H1 (cell line): ENCODE data around the gene PEPD. TPM values are rescaled to one million over a fixed set of nuclear protein-coding genes. Genes with fewer than 3 reads are reported as not detected.

Experiments used
- NRF1 ChIP-seq: IDR thresholded peaks from 2 replicates; pipeline ENCODE4 v1.6.1; 2011; ENCODE audit warnings: mild to moderate bottlenecking, low read depth, low read length, improper control_type of control experiment
- TCF12 ChIP-seq: IDR thresholded peaks from 2 replicates; pipeline ENCODE4 v1.6.1; 2011; ENCODE audit warnings: low read depth, mild to moderate bottlenecking, low read length
- YY1 ChIP-seq: IDR thresholded peaks from 2 replicates; pipeline ENCODE4 v1.6.1; 2011; ENCODE audit warnings: low read depth, mild to moderate bottlenecking, low read length
- polyA plus RNA-seq, 7 experiments: library from polyadenylated mRNA; depleted of rRNA in 3 of 7; stranded (reverse) in 5 of 7; unstranded in 2 of 7; fragments of >200 nt in 5 of 7; fragments of 200-250 nt in 2 of 7; gene quantifications; 1 replicate in 5 of 7; 2 replicates in 1 of 7; 4 replicates in 1 of 7; pipeline versions ENCODE4 v1.2.1 to v1.2.3, GENCODE V29; 2011 to 2013; ENCODE audit warnings: missing spikeins in 2 of 7, mixed read lengths in 2 of 7
- total RNA-seq: library from RNA; stranded (reverse); fragmentation: NEBNext Ultra II Directional; extraction: Animal tissue kit (Norgen Biotek cat#: 25700); gene quantifications from 2 replicates; pipeline ENCODE4 v1.2.1, GENCODE V29; 2021
- TF ChIP-seq, protein P1 (sequence below): fragments of 300-600 bp; sonication (generic); IDR thresholded peaks from 2 replicates; pipeline ENCODE4 v1.7.1; 2012; ENCODE audit warnings: low read length, moderate library complexity, mild to moderate bottlenecking, inconsistent platforms; ENCODE audit not compliant: insufficient replicate concordance
- TF ChIP-seq, protein P2 (sequence below): IDR thresholded peaks from 2 replicates; pipeline ENCODE4 v1.6.1; 2011; ENCODE audit warnings: low read length, improper control_type of control experiment

The PEPD gene
- total and polyA plus RNA-seq, 2 of the 8 experiments (the other 6 are each of a cell fraction or from before 2014, with no cell fraction given): 84.1 to 178 TPM

DNA sequence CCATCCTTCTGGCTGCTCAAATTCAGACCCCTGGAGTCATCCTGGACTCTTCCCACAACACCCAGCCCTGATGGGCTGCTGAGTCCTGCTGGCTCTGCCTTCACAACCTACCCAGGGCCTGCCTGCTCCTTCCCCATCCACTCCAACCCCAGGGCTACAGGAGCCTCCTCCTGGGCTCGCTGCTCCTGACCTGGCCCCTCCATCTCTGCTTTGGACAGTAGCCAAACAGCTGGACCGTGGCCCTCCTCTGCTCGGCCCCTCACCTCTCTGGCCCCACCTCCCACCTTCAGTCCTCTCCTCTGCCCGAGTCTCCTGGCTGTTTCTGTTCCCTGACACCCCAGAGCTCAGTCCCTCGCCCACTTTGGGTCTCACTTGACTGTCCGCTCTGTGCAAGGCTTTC is 81.3 kb downstream of the PEPD start (continued):
- no peak for TF ChIP-seq TCF12
- TF ChIP-seq YY1: no peak
- no peak for TF ChIP-seq NRF1
- TF ChIP-seq, protein P1, sequence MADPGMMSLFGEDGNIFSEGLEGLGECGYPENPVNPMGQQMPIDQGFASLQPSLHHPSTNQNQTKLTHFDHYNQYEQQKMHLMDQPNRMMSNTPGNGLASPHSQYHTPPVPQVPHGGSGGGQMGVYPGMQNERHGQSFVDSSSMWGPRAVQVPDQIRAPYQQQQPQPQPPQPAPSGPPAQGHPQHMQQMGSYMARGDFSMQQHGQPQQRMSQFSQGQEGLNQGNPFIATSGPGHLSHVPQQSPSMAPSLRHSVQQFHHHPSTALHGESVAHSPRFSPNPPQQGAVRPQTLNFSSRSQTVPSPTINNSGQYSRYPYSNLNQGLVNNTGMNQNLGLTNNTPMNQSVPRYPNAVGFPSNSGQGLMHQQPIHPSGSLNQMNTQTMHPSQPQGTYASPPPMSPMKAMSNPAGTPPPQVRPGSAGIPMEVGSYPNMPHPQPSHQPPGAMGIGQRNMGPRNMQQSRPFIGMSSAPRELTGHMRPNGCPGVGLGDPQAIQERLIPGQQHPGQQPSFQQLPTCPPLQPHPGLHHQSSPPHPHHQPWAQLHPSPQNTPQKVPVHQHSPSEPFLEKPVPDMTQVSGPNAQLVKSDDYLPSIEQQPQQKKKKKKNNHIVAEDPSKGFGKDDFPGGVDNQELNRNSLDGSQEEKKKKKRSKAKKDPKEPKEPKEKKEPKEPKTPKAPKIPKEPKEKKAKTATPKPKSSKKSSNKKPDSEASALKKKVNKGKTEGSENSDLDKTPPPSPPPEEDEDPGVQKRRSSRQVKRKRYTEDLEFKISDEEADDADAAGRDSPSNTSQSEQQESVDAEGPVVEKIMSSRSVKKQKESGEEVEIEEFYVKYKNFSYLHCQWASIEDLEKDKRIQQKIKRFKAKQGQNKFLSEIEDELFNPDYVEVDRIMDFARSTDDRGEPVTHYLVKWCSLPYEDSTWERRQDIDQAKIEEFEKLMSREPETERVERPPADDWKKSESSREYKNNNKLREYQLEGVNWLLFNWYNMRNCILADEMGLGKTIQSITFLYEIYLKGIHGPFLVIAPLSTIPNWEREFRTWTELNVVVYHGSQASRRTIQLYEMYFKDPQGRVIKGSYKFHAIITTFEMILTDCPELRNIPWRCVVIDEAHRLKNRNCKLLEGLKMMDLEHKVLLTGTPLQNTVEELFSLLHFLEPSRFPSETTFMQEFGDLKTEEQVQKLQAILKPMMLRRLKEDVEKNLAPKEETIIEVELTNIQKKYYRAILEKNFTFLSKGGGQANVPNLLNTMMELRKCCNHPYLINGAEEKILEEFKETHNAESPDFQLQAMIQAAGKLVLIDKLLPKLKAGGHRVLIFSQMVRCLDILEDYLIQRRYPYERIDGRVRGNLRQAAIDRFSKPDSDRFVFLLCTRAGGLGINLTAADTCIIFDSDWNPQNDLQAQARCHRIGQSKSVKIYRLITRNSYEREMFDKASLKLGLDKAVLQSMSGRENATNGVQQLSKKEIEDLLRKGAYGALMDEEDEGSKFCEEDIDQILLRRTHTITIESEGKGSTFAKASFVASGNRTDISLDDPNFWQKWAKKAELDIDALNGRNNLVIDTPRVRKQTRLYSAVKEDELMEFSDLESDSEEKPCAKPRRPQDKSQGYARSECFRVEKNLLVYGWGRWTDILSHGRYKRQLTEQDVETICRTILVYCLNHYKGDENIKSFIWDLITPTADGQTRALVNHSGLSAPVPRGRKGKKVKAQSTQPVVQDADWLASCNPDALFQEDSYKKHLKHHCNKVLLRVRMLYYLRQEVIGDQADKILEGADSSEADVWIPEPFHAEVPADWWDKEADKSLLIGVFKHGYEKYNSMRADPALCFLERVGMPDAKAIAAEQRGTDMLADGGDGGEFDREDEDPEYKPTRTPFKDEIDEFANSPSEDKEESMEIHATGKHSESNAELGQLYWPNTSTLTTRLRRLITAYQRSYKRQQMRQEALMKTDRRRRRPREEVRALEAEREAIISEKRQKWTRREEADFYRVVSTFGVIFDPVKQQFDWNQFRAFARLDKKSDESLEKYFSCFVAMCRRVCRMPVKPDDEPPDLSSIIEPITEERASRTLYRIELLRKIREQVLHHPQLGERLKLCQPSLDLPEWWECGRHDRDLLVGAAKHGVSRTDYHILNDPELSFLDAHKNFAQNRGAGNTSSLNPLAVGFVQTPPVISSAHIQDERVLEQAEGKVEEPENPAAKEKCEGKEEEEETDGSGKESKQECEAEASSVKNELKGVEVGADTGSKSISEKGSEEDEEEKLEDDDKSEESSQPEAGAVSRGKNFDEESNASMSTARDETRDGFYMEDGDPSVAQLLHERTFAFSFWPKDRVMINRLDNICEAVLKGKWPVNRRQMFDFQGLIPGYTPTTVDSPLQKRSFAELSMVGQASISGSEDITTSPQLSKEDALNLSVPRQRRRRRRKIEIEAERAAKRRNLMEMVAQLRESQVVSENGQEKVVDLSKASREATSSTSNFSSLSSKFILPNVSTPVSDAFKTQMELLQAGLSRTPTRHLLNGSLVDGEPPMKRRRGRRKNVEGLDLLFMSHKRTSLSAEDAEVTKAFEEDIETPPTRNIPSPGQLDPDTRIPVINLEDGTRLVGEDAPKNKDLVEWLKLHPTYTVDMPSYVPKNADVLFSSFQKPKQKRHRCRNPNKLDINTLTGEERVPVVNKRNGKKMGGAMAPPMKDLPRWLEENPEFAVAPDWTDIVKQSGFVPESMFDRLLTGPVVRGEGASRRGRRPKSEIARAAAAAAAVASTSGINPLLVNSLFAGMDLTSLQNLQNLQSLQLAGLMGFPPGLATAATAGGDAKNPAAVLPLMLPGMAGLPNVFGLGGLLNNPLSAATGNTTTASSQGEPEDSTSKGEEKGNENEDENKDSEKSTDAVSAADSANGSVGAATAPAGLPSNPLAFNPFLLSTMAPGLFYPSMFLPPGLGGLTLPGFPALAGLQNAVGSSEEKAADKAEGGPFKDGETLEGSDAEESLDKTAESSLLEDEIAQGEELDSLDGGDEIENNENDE: no peak
- TF ChIP-seq, protein P2, sequence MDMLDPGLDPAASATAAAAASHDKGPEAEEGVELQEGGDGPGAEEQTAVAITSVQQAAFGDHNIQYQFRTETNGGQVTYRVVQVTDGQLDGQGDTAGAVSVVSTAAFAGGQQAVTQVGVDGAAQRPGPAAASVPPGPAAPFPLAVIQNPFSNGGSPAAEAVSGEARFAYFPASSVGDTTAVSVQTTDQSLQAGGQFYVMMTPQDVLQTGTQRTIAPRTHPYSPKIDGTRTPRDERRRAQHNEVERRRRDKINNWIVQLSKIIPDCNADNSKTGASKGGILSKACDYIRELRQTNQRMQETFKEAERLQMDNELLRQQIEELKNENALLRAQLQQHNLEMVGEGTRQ: no peak
